SJCRH30 (cell line): Measurements from ENCODE around the gene GDPD2. TPM values are rescaled to one million over a fixed set of nuclear protein-coding genes. Genes with fewer than 3 reads are reported as not detected.

ENCODE experiments used
- DNase-seq, 2 experiments: peaks; one replicate each; pipeline ENCODE4 v3.0.0-alpha.2; 2015 to 2020
- H3K27ac ChIP-seq: fragments of 250-450 bp; sonication (Bioruptor Pico); 2 replicates; pipeline ENCODE4 v1.5.1; 2020; ENCODE audit warnings: mild to moderate bottlenecking, moderate library complexity
- H3K27me3 ChIP-seq: fragments of 250-450 bp; sonication (Bioruptor Pico); 2 replicates; pipeline ENCODE4 v1.5.1; 2020; ENCODE audit warnings: mild to moderate bottlenecking, moderate library complexity
- H3K36me3 ChIP-seq: fragments of 250-450 bp; sonication (Bioruptor Pico); 2 replicates; pipeline ENCODE4 v1.5.1; 2020; ENCODE audit warnings: mild to moderate bottlenecking, moderate library complexity
- H3K4me1 ChIP-seq: fragments of 250-450 bp; sonication (Bioruptor Pico); 2 replicates; pipeline ENCODE4 v1.5.1; 2020; ENCODE audit warnings: mild to moderate bottlenecking, moderate library complexity
- H3K4me3 ChIP-seq: fragments of 250-450 bp; sonication (Bioruptor Pico); 2 replicates; pipeline ENCODE4 v1.5.1; 2020; ENCODE audit warnings: mild to moderate bottlenecking, moderate library complexity
- H3K9me3 ChIP-seq: fragments of 250-450 bp; sonication (Bioruptor Pico); replicated peaks from 2 replicates; pipeline ENCODE4 v1.5.1; 2020; ENCODE audit warnings: mild to moderate bottlenecking, moderate library complexity
- total RNA-seq: library from RNA; depleted of rRNA; stranded (reverse); fragments of >200 nt; shearing (Covaris generic); gene quantifications from 2 replicates; pipeline ENCODE4 v1.2.3, GENCODE V29; 2014; rRNA removed

The GDPD2 gene
- total RNA-seq, 1 experiment from 2014 or later, result 0.08 TPM

GRCh38 chrX:70476166-70476933, 53.2 kb downstream of the GDPD2 start:
- Histone ChIP-seq H3K9me3 (no peaks in the 10 kb centered on the region), H3K27ac (peak overlapping the region; percentile 79), H3K36me3 (no peaks in the 10 kb centered on the region), H3K27me3 (no peaks in the 10 kb centered on the region), H3K4me3 (peak overlapping the region; percentile 28), H3K4me1 (peaks cover 44% of the 10 kb centered on the region)
- DNase-seq, result no peak

GRCh38 chrX:70476934-70477733, 54.0 kb downstream of the GDPD2 start:
- peaks cover 7% of the 10 kb centered on the region; the same call in 1 of the 2 replicates for H3K36me3 ChIP-seq
- H3K4me3 ChIP-seq, result peak overlapping the region; percentile 28
- DNase-seq, result peak; percentile 86 to 92
- peak overlapping the region; percentile 79 for H3K27ac ChIP-seq
- no peaks in the 10 kb centered on the region for H3K27me3 ChIP-seq
- no peaks in the 10 kb centered on the region for H3K9me3 ChIP-seq
- peaks cover 44% of the 10 kb centered on the region for H3K4me1 ChIP-seq

GRCh38 chrX:70477734-70478075, 54.6 kb downstream of the GDPD2 start:
- peaks cover 44% of the 10 kb centered on the region for H3K4me1 ChIP-seq
- no peaks in the 10 kb centered on the region for H3K27me3 ChIP-seq
- H3K36me3 ChIP-seq, result peaks cover 10% of the 10 kb centered on the region; the same call in 1 of the 2 replicates
- no peak for DNase-seq
- no peak overlapping the region for H3K4me3 ChIP-seq
- H3K27ac ChIP-seq, result peak overlapping the region; percentile 79
- H3K9me3 ChIP-seq, result no peaks in the 10 kb centered on the region

- no peaks in the 10 kb centered on the region for H3K27me3 ChIP-seq
- no peaks in the 10 kb centered on the region for H3K9me3 ChIP-seq
- DNase-seq, result peak in 1 of 2 experiments; percentile 37
- peaks cover 10% of the 10 kb centered on the region; the same call in 1 of the 2 replicates for H3K36me3 ChIP-seq
- no peak overlapping the region for H3K4me3 ChIP-seq
- H3K27ac ChIP-seq, result peak overlapping the region; percentile 26; the same call in 1 of the 2 replicates
- peaks cover 44% of the 10 kb centered on the region for H3K4me1 ChIP-seq
Measured at GRCh38 chrX:70478526-70479245, 55.6 kb downstream of the GDPD2 start.

- peaks cover 44% of the 10 kb centered on the region for H3K4me1 ChIP-seq
- H3K4me3 ChIP-seq, result no peak overlapping the region
- DNase-seq, result no peak
- H3K27me3 ChIP-seq, result no peaks in the 10 kb centered on the region
- H3K27ac ChIP-seq, result no peak overlapping the region
- H3K36me3 ChIP-seq, result peaks cover 14% of the 10 kb centered on the region; the same call in 1 of the 2 replicates
- no peaks in the 10 kb centered on the region for H3K9me3 ChIP-seq
Measured at GRCh38 chrX:70479247-70479921, 56.3 kb downstream of the GDPD2 start.

- Histone ChIP-seq H3K4me1 (peaks cover 44% of the 10 kb centered on the region), H3K4me3 (no peak overlapping the region), H3K27ac (no peak overlapping the region), H3K9me3 (no peaks in the 10 kb centered on the region), H3K27me3 (no peaks in the 10 kb centered on the region), H3K36me3 (peaks cover 14% of the 10 kb centered on the region; the same call in 1 of the 2 replicates)
- no peak for DNase-seq
Measured at GRCh38 chrX:70479922-70480659, 57.0 kb downstream of the GDPD2 start.

- H3K36me3 ChIP-seq, result peaks cover 14% of the 10 kb centered on the region; the same call in 1 of the 2 replicates
- no peaks in the 10 kb centered on the region for H3K9me3 ChIP-seq
- no peak overlapping the region for H3K27ac ChIP-seq
- no peaks in the 10 kb centered on the region for H3K27me3 ChIP-seq
- peaks cover 39% of the 10 kb centered on the region for H3K4me1 ChIP-seq
- no peak overlapping the region for H3K4me3 ChIP-seq
- DNase-seq, result no peak
Measured at GRCh38 chrX:70480660-70481018, 57.5 kb downstream of the GDPD2 start.

- H3K27ac ChIP-seq, result no peak overlapping the region
- H3K4me1 ChIP-seq, result peaks cover 29% of the 10 kb centered on the region
Measured at GRCh38 chrX:70481471-70482270, 58.6 kb downstream of the GDPD2 start.

GRCh38 chrX:70482300-70482699, 59.2 kb downstream of the GDPD2 start:
- Histone ChIP-seq H3K4me3 (no peak overlapping the region), H3K36me3 (peaks cover 14% of the 10 kb centered on the region; the same call in 1 of the 2 replicates), H3K9me3 (no peaks in the 10 kb centered on the region), H3K27ac (no peak overlapping the region), H3K4me1 (peaks cover 26% of the 10 kb centered on the region), H3K27me3 (no peaks in the 10 kb centered on the region)
- DNase-seq, result no peak

More at GRCh38 chrX:70481471-70482270, 58.6 kb downstream of the GDPD2 start:
- Histone ChIP-seq H3K4me3 (no peak overlapping the region), H3K27me3 (no peaks in the 10 kb centered on the region), H3K9me3 (no peaks in the 10 kb centered on the region), H3K36me3 (peaks cover 14% of the 10 kb centered on the region; the same call in 1 of the 2 replicates)
- DNase-seq, result no peak

Other genes starting within 250 kb of the GDPD2 start
- not detected in 2 replicates for gene DGAT2L6, start 245.8 kb upstream of the GDPD2 start, total RNA-seq
- gene AWAT1, start 188.7 kb upstream of the GDPD2 start, total RNA-seq, result not detected in 2 replicates
- 0.22 TPM in 1 of 2 replicates, not detected in the other for gene P2RY4, start 163.1 kb upstream of the GDPD2 start, total RNA-seq
- gene ARR3, start 155.0 kb upstream of the GDPD2 start, total RNA-seq, result not detected in 2 replicates
- gene RAB41, start 141.1 kb upstream of the GDPD2 start, total RNA-seq, result not detected in 2 replicates
- 86.5 and 91.6 TPM in 2 replicates for gene PDZD11, start 133.4 kb upstream of the GDPD2 start, total RNA-seq
- gene KIF4A, start 133.2 kb upstream of the GDPD2 start, total RNA-seq, result 60.9 and 63.1 TPM in 2 replicates
- 50.1 and 67.5 TPM in 2 replicates for gene DLG3, start 21.5 kb downstream of the GDPD2 start, total RNA-seq